HepG2 (cell line): ENCODE data around the gene BUB1B. TPM values are rescaled to one million over a fixed set of nuclear protein-coding genes. Genes with fewer than 3 reads are reported as not detected.
A peak's percentile ranks its signal among the peaks of the same experiment; 100 is the strongest.

Source experiments
- ATAC-seq: fragments of 200-7000 bp; cut with Tn5 transposase; 3 replicates; pipeline ENCODE4 v1.9.1; 2020; ENCODE audit warnings: mild to moderate bottlenecking, moderate library complexity
- BruUV-seq: library from RNA; stranded (reverse); fragments of 400-500 nt; replicated peaks from 2 replicates; lab custom pipeline; 2021; lab: Mats Ljungman, UMichigan
- CTCF ChIA-PET: fragments of 300-600 bp; formaldehyde crosslinking; extraction: SDS; loops from one replicate; lab custom pipeline; 2021; ENCODE audit warnings: low total read pairs, inconsistent platforms, low intra/inter-chr PET ratio; lab: Yijun Ruan, JAX
- POLR2A ChIA-PET: fragments of 350-600 bp; sonication (Branson Sonifier 250); formaldehyde crosslinking; loops from one replicate; lab custom pipeline; 2020; ENCODE audit warnings: antibody characterized with exemption, inconsistent platforms; lab: Yijun Ruan, JAX
- DNase-seq: peaks from one replicate; pipeline ENCODE4 v3.0.0-alpha.2; 2015; ENCODE audit warnings: low spot score
- FAIRE-seq: peaks from 3 replicates; lab custom pipeline; 2011; peaks lifted over from hg19 to GRCh38; lab: Jason Lieb, UNC
- H2AFZ ChIP-seq: one replicate; pipeline ENCODE4 v1.6.1; 2011; ENCODE audit warnings: low read length, inconsistent platforms
- H3K27ac ChIP-seq: fragments of 300-600 bp; 3 replicates; pipeline ENCODE4 v1.8.0; 2011; ENCODE audit warnings: mixed run types, mild to moderate bottlenecking, mixed read lengths, low read length, inconsistent platforms; ENCODE audit not compliant: insufficient read depth; ENCODE audit errors: extremely low read length
- H3K27me3 ChIP-seq, 2 experiments: fragments of 200-600 bp in 1 of 2; 2 replicates in 1 of 2; 3 replicates in 1 of 2; pipeline versions ENCODE4 v1.6.0 to v1.8.0; 2011; ENCODE audit warnings: low read length in 2 of 2, mild to moderate bottlenecking in 2 of 2, moderate library complexity in 2 of 2, inconsistent platforms in 1 of 2; ENCODE audit not compliant: insufficient read depth in 2 of 2, control insufficient read depth in 1 of 2
- H3K36me3 ChIP-seq, 2 experiments: fragments of 200-600 bp in 1 of 2; replicated peaks in 1 of 2; 2 replicates in 1 of 2; 3 replicates in 1 of 2; pipeline versions ENCODE4 v1.5.1 to v1.8.0; 2011; ENCODE audit warnings: low read length in 2 of 2, inconsistent platforms in 1 of 2; ENCODE audit not compliant: insufficient read depth in 2 of 2, control insufficient read depth in 1 of 2
- H3K4me1 ChIP-seq: 2 replicates; pipeline ENCODE4 v1.5.1; 2012; ENCODE audit warnings: low read length, inconsistent platforms; ENCODE audit not compliant: insufficient read depth
- H3K4me2 ChIP-seq: 2 replicates; pipeline ENCODE4 v1.6.0; 2011; ENCODE audit warnings: low read depth, low read length, inconsistent platforms
- H3K4me3 ChIP-seq, 3 experiments: fragments of 200-600 bp in 1 of 3; sonication (generic), shearing (Covaris generic) in 1 of 3; replicated peaks in 1 of 3; 2 replicates each; pipeline ENCODE4 v1.5.1; 2011 to 2016; ENCODE audit warnings: low read length in 3 of 3, inconsistent platforms in 2 of 3, low read depth in 2 of 3, mild to moderate bottlenecking in 2 of 3, control low read depth in 1 of 3, mixed read lengths in 1 of 3; ENCODE audit not compliant: insufficient read depth in 1 of 3
- H3K79me2 ChIP-seq: one replicate; pipeline ENCODE4 v1.6.1; 2011; ENCODE audit warnings: low read length, inconsistent platforms; ENCODE audit not compliant: insufficient read depth
- H3K9ac ChIP-seq: 2 replicates; pipeline ENCODE4 v1.6.0; 2011; ENCODE audit warnings: mild to moderate bottlenecking, low read depth, low read length, inconsistent platforms; ENCODE audit not compliant: insufficient read depth
- H3K9me3 ChIP-seq: 2 replicates; pipeline ENCODE4 v1.5.1; 2012; ENCODE audit warnings: mild to moderate bottlenecking, low read length
- H4K20me1 ChIP-seq: 2 replicates; pipeline ENCODE4 v1.6.0; 2011; ENCODE audit warnings: inconsistent platforms, mild to moderate bottlenecking, low read length, moderate library complexity; ENCODE audit not compliant: insufficient read depth
- BRD4 ChIP-seq: sonication (generic); formaldehyde crosslinking; IDR thresholded peaks from 2 replicates; pipeline ENCODE4 v1.4.0; 2020; ENCODE audit warnings: missing genetic modification reagents
- MXD4 ChIP-seq: IDR thresholded peaks from 2 replicates; pipeline ENCODE4 v1.6.1; 2016; ENCODE audit warnings: mild to moderate bottlenecking, missing biosample characterization, missing genetic modification reagents
- ONECUT2 ChIP-seq: sonication (generic); formaldehyde crosslinking; IDR thresholded peaks from 2 replicates; pipeline ENCODE4 v1.4.0; 2020; ENCODE audit warnings: missing genetic modification reagents
- PLSCR1 ChIP-seq: sonication (generic); formaldehyde crosslinking; IDR thresholded peaks from 2 replicates; pipeline ENCODE4 v1.5.0; 2020; ENCODE audit warnings: missing genetic modification reagents, mild to moderate bottlenecking, borderline replicate concordance
- SATB2 ChIP-seq: sonication (generic); formaldehyde crosslinking; IDR thresholded peaks from 2 replicates; pipeline ENCODE4 v1.5.0; 2020; ENCODE audit warnings: missing genetic modification reagents
- SETDB1 ChIP-seq: sonication (generic); formaldehyde crosslinking; IDR thresholded peaks from 2 replicates; pipeline ENCODE4 v1.5.1; 2020; ENCODE audit warnings: missing genetic modification reagents, mild to moderate bottlenecking, borderline replicate concordance
- SP1 ChIP-seq, 2 experiments: fragments of 450-650 bp in 1 of 2; sonication (generic) in 1 of 2; formaldehyde crosslinking in 1 of 2; IDR thresholded peaks; 2 replicates each; pipeline versions ENCODE4 v1.4.0 to v1.6.1; 2016 to 2020; ENCODE audit warnings: missing genetic modification reagents in 1 of 2
- ZBTB42 ChIP-seq: sonication (generic); formaldehyde crosslinking; IDR thresholded peaks from 2 replicates; pipeline ENCODE4 v1.5.0; 2020; ENCODE audit warnings: mild to moderate bottlenecking, missing genetic modification reagents
- ZNF333 ChIP-seq: sonication (generic); formaldehyde crosslinking; IDR thresholded peaks from 2 replicates; pipeline ENCODE4 v1.4.0; 2020; ENCODE audit warnings: mild to moderate bottlenecking, missing genetic modification reagents, borderline replicate concordance
- ZNF740 ChIP-seq: sonication (generic); formaldehyde crosslinking; IDR thresholded peaks from 2 replicates; pipeline ENCODE4 v1.4.0; 2020; ENCODE audit warnings: missing genetic modification reagents
- ZNF883 ChIP-seq: sonication (generic); formaldehyde crosslinking; IDR thresholded peaks from 2 replicates; pipeline ENCODE4 v1.5.1; 2020; ENCODE audit warnings: mild to moderate bottlenecking, missing genetic modification reagents; ENCODE audit errors: not compliant biosample characterization
- WGBS: methylation state at CpG from one replicate; pipeline ENCODE4 v1.1.6; 2017; ENCODE audit warnings: low lambda C conversion rate; 5-methylcytosine and 5-hydroxymethylcytosine counted together
- in situ Hi-C: cut with HindIII; loops from 2 replicates; pipeline ENCODE4 v1.10.0; 2017; ENCODE audit warnings: low pct_unique_long_range_greater_than_20kb; ENCODE audit not compliant: extremely low pct_ligation_motif_present
- intact Hi-C: fragments of 100-400 bp; cut with micrococcal nuclease; formaldehyde crosslinking; loops from one replicate; pipeline ENCODE4 v1.10.0; 2022; ENCODE audit not compliant: unreplicated experiment
- polyA plus RNA-seq, 8 experiments: library from polyadenylated mRNA; depleted of rRNA in 3 of 8; stranded (reverse) in 7 of 8; unstranded in 1 of 8; fragments of >200 nt; fragmentation: Illumina TruSeq in 4 of 8; extraction: Trizol in 4 of 8; gene quantifications; 2 replicates each; pipeline versions ENCODE4 v1.2.1 to v1.2.3, GENCODE V29; 2011 to 2016; ENCODE audit warnings: low read depth in 4 of 8, missing spikeins in 1 of 8, mixed read lengths in 1 of 8; ENCODE audit not compliant: insufficient read depth in 1 of 8
- total RNA-seq, 5 experiments: library from RNA; depleted of rRNA; stranded (reverse); fragments of >200 nt; fragmentation: Illumina TruSeq; extraction: Trizol; gene quantifications; 2 replicates each; pipeline ENCODE4 v1.2.3, GENCODE V29; 2016; ENCODE audit warnings: low read depth in 1 of 5
- TF ChIP-seq, protein P1 (sequence below): sonication (generic); formaldehyde crosslinking; IDR thresholded peaks from 2 replicates; pipeline ENCODE4 v1.8.0; 2022; ENCODE audit warnings: mild to moderate bottlenecking, missing genetic modification reagents; ENCODE audit not compliant: insufficient replicate concordance

BUB1B gene
- total and polyA plus RNA-seq, 2 of the 13 experiments (the other 11 are each of a cell fraction or from before 2014, with no cell fraction given) = 26.2 to 63.5 TPM

GRCh38 chr15:40130118-40130517 lies 30.8 kb upstream of the BUB1B start:
- intact Hi-C loops (no loop called here), in situ Hi-C loops (no loop called here)
- FAIRE-seq = no peak
- BruUV-seq = no TSS peak
- Histone ChIP-seq H3K79me2 (no peaks in the 10 kb centered on the region), H3K4me1 (no peaks in the 10 kb centered on the region), H3K4me3 (no peak overlapping the region), H4K20me1 (no peaks in the 10 kb centered on the region), H3K27ac (no peak overlapping the region), H3K36me3 (no peaks in the 10 kb centered on the region), H2AFZ (no peak overlapping the region), H3K9me3 (no peaks in the 10 kb centered on the region), H3K4me2 (no peak overlapping the region), H3K9ac (no peak overlapping the region), H3K27me3 (peaks cover 0 to 9% of the 10 kb centered on the region in 2 experiments; a peak in 2 of 5 replicates)
- POLR2A ChIA-PET = no interaction called here
- WGBS = 7% methylated on average over 5 of the region's 5 CpGs
- DNase-seq = no peak
- ATAC-seq = no peak
- CTCF ChIA-PET = no interaction called here
- TF ChIP-seq ZNF740 (CRISPR knock-in tag) (no peak), BRD4 (CRISPR knock-in tag) (no peak), SETDB1 (CRISPR knock-in tag) (no peak)
- TF ChIP-seq, protein P1, sequence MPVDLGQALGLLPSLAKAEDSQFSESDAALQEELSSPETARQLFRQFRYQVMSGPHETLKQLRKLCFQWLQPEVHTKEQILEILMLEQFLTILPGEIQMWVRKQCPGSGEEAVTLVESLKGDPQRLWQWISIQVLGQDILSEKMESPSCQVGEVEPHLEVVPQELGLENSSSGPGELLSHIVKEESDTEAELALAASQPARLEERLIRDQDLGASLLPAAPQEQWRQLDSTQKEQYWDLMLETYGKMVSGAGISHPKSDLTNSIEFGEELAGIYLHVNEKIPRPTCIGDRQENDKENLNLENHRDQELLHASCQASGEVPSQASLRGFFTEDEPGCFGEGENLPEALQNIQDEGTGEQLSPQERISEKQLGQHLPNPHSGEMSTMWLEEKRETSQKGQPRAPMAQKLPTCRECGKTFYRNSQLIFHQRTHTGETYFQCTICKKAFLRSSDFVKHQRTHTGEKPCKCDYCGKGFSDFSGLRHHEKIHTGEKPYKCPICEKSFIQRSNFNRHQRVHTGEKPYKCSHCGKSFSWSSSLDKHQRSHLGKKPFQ (CRISPR knock-in tag) = no peak

GRCh38 chr15:40130799-40131502 lies 29.9 kb upstream of the BUB1B start:
- ATAC-seq = peak; percentile 42; the same call in 2 of the 3 replicates
- in situ Hi-C loops = no loop called here
- Histone ChIP-seq H3K4me1 (peaks cover under 1% of the 10 kb centered on the region; the same call in 1 of the 2 replicates), H4K20me1 (no peaks in the 10 kb centered on the region), H2AFZ (no peak overlapping the region), H3K36me3 (no peaks in the 10 kb centered on the region), H3K27ac (no peak overlapping the region), H3K27me3 (peaks cover 0 to 9% of the 10 kb centered on the region in 2 experiments; a peak in 2 of 5 replicates)
- CTCF ChIA-PET = no interaction called here
- TF ChIP-seq ZNF883 (CRISPR knock-in tag) = no peak
- TF ChIP-seq ZBTB42 = no peak
- TF ChIP-seq ZNF333 = no peak
- no peak for TF ChIP-seq PLSCR1
- no peak for TF ChIP-seq SP1 (IDR thresholded peaks at IDR 0.05)
- no peak for TF ChIP-seq SP1 (CRISPR knock-in tag; IDR thresholded peaks at IDR 0.05)
- no peak for TF ChIP-seq MXD4 (CRISPR knock-in tag)
- TF ChIP-seq ONECUT2 (CRISPR knock-in tag) = no peak
- 0 out of 2 replicates have a peak, but pooled peaks have one; percentile 24 for TF ChIP-seq SATB2 (CRISPR knock-in tag)
- TF ChIP-seq, all 625 proteins: peak for 1
- DNase-seq (no peak), FAIRE-seq (no peak)
- H3K9me3 ChIP-seq = no peaks in the 10 kb centered on the region
- intact Hi-C loops = no loop called here
- WGBS = 52% methylated on average over 19 of the region's 19 CpGs
- no peaks in the 10 kb centered on the region for H3K79me2 ChIP-seq
- H3K9ac ChIP-seq = no peak overlapping the region
- BruUV-seq = no TSS peak
- H3K4me2 ChIP-seq = no peak overlapping the region
- no peak overlapping the region for H3K4me3 ChIP-seq
- POLR2A ChIA-PET = no interaction called here
